Stimulated activated CD8-positive, alpha-beta memory T cell treated with anti-CD3 and anti-CD28 coated beads, Interleukin-4, amount 100 ng/mL, for 1 hour (primary cell): ENCODE measurements around the gene KIF1B.
"Not testable (repeated sequence)": the region's sequence is repeated elsewhere in the genome, so short reads cannot be mapped to it uniquely, and the experiment has no call there.

ENCODE experiments used
- DNase-seq, 2 donors: peaks; one replicate each; pipeline ENCODE4 v3.0.0-alpha.2; 2020; ENCODE audit warnings: low read depth in 2 of 2, low spot score in 1 of 2

The KIF1B gene

DNA sequence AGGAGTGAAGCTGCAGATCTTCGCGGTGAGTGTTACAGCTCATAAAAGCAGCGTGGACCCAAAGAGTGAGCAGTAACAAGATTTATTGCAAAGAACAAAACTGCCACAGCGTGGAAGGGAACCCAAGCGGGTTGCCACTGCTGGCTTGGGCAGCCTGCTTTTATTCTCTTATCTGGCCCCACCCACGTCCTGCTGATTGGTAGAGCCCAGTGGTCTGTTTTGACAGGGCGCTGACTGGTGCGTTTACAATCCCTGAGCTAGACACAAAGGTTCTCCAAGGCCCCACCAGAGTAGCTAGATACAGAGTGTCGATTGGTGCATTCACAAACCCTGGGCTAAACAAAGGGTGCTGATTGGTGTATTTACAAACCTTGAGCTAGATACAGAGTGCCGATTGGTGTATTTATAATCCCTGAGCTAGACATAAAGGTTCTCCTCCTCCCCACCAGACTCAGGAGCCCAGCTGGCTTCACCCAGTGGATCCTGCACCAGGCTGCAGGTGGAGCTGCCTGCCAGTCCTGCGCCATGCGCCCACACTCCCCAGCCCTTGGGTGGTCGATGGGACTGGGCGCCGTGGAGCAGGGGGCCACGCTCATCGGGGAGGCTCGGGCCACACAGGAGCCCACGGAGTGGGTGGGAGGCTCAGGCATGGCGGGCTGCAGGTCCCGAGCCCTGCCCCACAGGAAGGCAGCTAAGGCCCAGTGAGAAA lies 215.6 kb downstream of the KIF1B start:
- not testable (repeated sequence) for DNase-seq

GRCh38 chr1:10426535-10426848 lies 216.1 kb downstream of the KIF1B start:
- not testable (repeated sequence) for DNase-seq

- no peak for DNase-seq
Observed at GRCh38 chr1:10428984-10429383, 218.6 kb downstream of the KIF1B start.

DNA sequence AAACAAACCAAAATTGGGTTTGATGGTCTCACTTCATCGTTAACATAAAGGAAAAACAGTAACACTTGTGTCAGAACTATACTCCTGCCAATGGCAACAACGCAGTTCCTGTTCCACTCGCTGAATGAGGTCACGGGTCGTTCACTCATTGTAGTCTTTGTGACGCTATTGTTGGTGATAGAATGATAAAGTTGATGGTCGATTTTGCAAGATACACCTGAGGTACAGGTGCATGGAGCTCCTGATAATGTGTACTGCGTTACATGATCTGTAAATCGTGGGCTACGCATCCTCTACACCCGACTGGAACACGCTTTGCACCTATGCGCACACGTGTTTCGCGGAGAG lies 219.5 kb downstream of the KIF1B start:
- no peak for DNase-seq

GRCh38 chr1:10430216-10431069 lies 220.1 kb downstream of the KIF1B start, which contains the start of gene CENPS:
Gene CENPS (plus strand): TSS chr1:10430433. CDS start chr1:10430518, 85 bp downstream.
- DNase-seq: peak; percentile 86
